ENCODE results near the gene ARHGAP26. TPM values are rescaled to one million over a fixed set of nuclear protein-coding genes. Genes with fewer than 3 reads are reported as not detected.

ARHGAP26 gene
- total and polyA plus RNA-seq, 2 of the 4 experiments (the other 2 are of a cell fraction), result 0.54 to 0.56 TPM

- H4K8ac ChIP-seq (ENCODE audit: low read depth in 2 of 2, low read length in 2 of 2), result no peak overlapping the region
- ATAC-seq (ENCODE audit: low read depth) (no peak), DNase-seq (no peak)
- peaks cover 12% of the 10 kb centered on the region for H3K4me1 ChIP-seq (ENCODE audit: control insufficient read depth, insufficient read depth, low read length)
- H3K36me3 ChIP-seq (ENCODE audit: control insufficient read depth, insufficient read depth, low read length), result no peaks in the 10 kb centered on the region
- dilution Hi-C loops (cut with HindIII; ENCODE audit: low sequenced_read_pairs, unreplicated experiment), result no loop called here
- peak overlapping the region; percentile 5; the same call in 1 of the 2 replicates for H2AK5ac ChIP-seq (ENCODE audit: low read depth, low read length)
- WGBS, 2 experiments (ENCODE audit: extremely low coverage in 2 of 2, insufficient read length in 1 of 2), result no CpG with 5 or more reads among the region's 4 CpGs
- intact Hi-C loops (cut with micrococcal nuclease), result loop anchor here (1.0 kb wide), 1 partner anchor 70 kb away; no protein-coding TSS in a partner anchor
- no peaks in the 10 kb centered on the region for H3K79me1 ChIP-seq (ENCODE audit: low read depth in 1 of 2, low read length in 2 of 2)
- in situ Hi-C loops (cut with MboI; ENCODE audit: low sequenced_read_pairs), result no loop called here
- H4K20me1 ChIP-seq (ENCODE audit: insufficient read depth, low read length), result no peaks in the 10 kb centered on the region
- no peak overlapping the region for H3K4ac ChIP-seq (ENCODE audit: low read depth, low read length)
- CTCF ChIA-PET, result no interaction called here
- peaks cover 13% of the 10 kb centered on the region; the same call in 1 of the 2 replicates for H3K9me1 ChIP-seq (ENCODE audit: insufficient read depth, low read length)
- H3K9me3 ChIP-seq (ENCODE audit: control insufficient read depth, insufficient read depth, low read length), result no peaks in the 10 kb centered on the region
- H2BK20ac ChIP-seq (ENCODE audit: low read depth, low read length), result no peak overlapping the region
- POLR2A ChIA-PET (ENCODE audit: unreplicated experiment), result no interaction called here
- no peak overlapping the region for H4K5ac ChIP-seq (ENCODE audit: low read depth, low read length)
- H3K27ac ChIP-seq (ENCODE audit: insufficient read depth, low read length), result no peak overlapping the region
- no peak overlapping the region for H2BK120ac ChIP-seq (ENCODE audit: low read depth, low read length)
- H3K14ac ChIP-seq (replicated peaks; ENCODE audit: low read depth, low read length), result no peak overlapping the region
- no peak overlapping the region for H3K18ac ChIP-seq (ENCODE audit: low read depth, low read length)
- H3K4me2 ChIP-seq (ENCODE audit: low read depth, low read length), result no peak overlapping the region
- no peak overlapping the region for H2BK5ac ChIP-seq (ENCODE audit: low read depth, low read length, poor library complexity, severe bottlenecking)
- H3K9ac ChIP-seq (ENCODE audit: low read depth, low read length), result no peak overlapping the region
- no peak overlapping the region for H2AFZ ChIP-seq (replicated peaks; ENCODE audit: low read length, poor library complexity)
- H4K91ac ChIP-seq (ENCODE audit: insufficient read depth, low read depth, low read length), result no peak overlapping the region
- no peak overlapping the region for H2BK15ac ChIP-seq (ENCODE audit: low read depth, low read length)
- no peak overlapping the region for H3K4me3 ChIP-seq (ENCODE audit: insufficient read depth, low read depth, low read length)
- BruUV-seq (replicated peaks), result no TSS peak
- no peak overlapping the region for H2AK9ac ChIP-seq (replicated peaks; ENCODE audit: low read depth, low read length, poor library complexity)
- TF ChIP-seq SMC3 (IDR thresholded peaks at IDR 0.05; ENCODE audit: low read depth, low read length) (no peak), CEBPB (IDR thresholded peaks at IDR 0.05; ENCODE audit: low read depth, low read length) (no peak), ELK1 (IDR thresholded peaks at IDR 0.05; ENCODE audit: borderline replicate concordance, low read depth, low read length) (no peak), RAD21 (IDR thresholded peaks at IDR 0.05; ENCODE audit: low read length) (no peak), MAZ (IDR thresholded peaks at IDR 0.05; ENCODE audit: borderline replicate concordance, low read depth, low read length) (no peak), CHD1 (IDR thresholded peaks at IDR 0.05; ENCODE audit: low read depth, low read length) (no peak), RCOR1 (IDR thresholded peaks at IDR 0.05; ENCODE audit: insufficient replicate concordance, low read length) (no peak), CTCF (conservative IDR thresholded peaks at IDR 0.05; ENCODE audit: low read depth, low read length) (no peak), MAFK (IDR thresholded peaks at IDR 0.05; ENCODE audit: low read depth, low read length) (no peak), BHLHE40 (IDR thresholded peaks at IDR 0.05; ENCODE audit: low read depth, low read length) (no peak), POLR2A (IDR thresholded peaks at IDR 0.05; ENCODE audit: low read depth, low read length) (no peak)
- no peak overlapping the region for H3K23ac ChIP-seq (ENCODE audit: low read depth, low read length)
- H3K27me3 ChIP-seq (ENCODE audit: control insufficient read depth, insufficient read depth, low read length), result no peaks in the 10 kb centered on the region
- no peak overlapping the region for H3K56ac ChIP-seq (ENCODE audit: extremely low read depth, insufficient read depth, low read length)
Measured at GRCh38 chr5:142974409-142974808, 204.2 kb downstream of the ARHGAP26 start.
